GM18870 (cell line): ENCODE data around the gene ZFYVE9.
"Not testable (repeated sequence)": the region's sequence is repeated elsewhere in the genome, so short reads cannot be mapped to it uniquely, and the experiment has no call there.

ENCODE experiments used
- ATAC-seq: cut with Tn5 transposase; IDR thresholded peaks from one replicate; pipeline ENCODE4 v1.9.1; 2021; ENCODE audit warnings: moderate library complexity; ENCODE audit not compliant: unreplicated experiment

The ZFYVE9 gene

DNA sequence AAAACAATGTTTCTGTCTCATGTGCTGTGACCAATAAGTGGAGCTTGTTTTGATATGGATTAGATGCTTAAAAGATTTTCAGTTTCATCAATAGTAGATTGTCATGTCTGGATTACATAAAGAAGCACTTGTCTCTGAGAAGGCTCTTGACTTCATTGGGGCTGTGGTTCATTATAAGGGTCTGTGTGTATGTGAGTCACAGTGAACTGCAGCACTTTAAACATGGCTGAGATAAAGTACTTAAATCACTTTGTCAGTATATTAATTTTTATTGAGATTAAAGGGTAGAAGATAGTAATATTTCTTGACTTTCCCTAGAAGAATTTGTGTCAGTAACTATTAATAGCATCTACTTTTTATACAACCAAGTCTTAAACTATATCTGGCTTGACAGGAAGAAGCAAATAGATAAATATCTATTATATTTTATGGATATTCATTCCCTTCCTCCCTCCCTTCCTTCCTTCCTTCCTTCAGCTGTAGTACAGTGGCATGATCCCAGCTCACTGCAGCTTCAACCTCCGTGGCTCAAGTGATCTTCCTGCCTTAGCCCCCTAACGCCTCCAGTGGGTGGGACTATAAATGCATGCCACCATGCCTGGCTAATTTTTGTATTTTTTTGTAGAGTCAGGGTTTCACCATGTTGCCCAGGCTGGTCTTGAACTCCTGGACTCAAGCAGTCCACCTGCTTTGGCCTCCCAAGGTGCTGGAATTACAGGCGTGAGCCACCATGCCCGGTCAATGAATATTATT lies 48.8 kb downstream of the ZFYVE9 start:
- ATAC-seq = no peak

DNA sequence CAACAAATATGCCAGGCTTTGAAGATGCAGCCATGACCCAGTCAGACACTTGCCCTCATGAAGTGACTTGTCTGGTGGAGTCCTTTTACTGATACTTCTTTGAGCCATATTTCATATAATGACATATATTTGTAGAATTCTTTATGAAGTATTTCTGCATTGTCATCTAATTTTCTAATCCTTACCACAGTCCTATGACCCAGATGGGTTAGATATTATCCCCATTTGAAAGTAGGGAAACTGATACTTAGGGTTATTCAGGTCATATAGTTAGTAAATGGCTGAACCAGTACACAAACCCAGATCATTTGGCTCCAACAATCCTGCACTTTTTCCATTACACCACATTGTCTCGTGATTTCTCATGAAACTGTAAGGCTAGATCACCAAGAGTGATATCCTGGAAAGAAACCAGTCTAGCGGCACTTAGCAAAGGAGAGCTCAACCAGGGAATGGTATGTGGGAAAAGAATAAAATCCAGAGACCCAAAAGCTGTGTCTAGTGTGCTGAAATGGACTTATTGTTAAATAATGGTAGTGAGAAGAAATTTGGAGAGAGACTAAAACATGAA lies 49.6 kb downstream of the ZFYVE9 start:
- no peak for ATAC-seq

DNA sequence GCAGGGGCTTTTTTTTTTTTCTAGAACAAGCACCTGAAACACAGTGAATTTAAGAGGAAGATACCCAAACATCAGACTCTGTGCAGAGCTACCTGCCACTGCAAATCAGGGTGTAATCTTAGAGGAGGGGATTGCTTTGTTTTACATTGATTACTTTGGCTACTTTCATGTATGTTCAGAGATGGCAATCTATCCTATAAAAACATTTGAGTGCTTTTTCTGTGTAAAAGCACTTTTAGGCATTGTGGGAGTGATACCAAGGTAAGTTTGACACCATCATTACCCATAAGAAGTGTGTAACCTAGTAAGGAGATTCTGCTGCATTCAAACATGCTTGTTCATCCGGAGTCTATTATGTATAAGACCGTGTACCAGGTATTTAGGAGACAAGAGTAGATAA lies 50.1 kb downstream of the ZFYVE9 start:
- no peak for ATAC-seq

DNA sequence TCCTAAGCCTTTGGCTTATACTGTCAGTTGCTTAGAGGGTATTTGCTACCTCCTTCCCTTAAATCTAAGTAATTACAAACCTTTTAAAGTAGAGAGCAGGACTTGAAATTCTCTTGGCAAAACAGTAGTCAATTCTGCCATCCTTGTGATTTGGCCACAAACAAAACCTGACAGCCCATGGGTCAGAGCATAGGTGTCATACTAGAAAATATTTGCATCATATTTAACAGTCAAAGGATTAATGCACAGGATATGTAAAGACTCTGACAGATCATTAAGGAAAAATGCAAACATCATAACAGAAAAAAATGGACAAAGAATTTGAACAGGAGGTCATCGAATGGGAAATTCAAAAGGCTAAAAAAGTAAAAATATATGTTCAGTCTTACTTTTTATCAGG lies 50.5 kb downstream of the ZFYVE9 start:
- no peak for ATAC-seq

DNA sequence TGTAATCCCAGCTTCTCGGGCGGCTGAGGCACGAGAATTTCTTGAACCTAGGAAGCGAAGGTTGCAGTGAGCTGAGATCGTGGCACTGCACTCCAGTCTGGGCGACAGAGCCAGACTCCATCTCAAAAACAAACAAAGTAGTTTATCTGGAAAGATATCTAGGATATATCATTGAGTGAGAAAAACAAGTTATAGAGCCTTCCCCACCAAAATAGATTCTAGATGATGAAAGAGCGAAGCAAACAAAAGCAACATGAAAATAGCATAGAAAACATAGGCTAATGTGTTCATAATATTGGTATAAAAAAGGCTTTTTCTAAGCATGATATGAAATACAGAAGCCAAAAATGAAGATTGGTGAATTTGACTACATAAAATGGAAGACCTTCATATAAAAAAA lies 52.1 kb downstream of the ZFYVE9 start:
- no peak for ATAC-seq

DNA sequence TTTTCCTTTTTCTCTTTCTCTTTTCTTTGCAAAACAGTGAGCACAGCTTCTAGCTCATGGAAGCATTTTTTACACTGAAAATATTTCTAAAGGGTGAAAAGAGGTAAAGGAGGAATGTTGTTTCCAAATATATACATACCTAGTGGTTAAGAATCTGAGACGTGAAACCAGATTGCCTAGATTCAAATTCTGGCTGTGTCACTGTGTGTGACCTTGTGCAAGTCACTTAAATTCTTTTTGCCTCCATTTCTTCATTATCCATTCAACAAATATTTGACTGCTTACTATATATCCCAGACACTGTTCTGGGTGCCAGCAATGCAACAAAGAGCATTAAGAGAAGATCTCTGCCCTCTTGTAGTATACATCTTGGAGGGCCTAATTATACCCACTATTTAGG lies 53.3 kb downstream of the ZFYVE9 start:
- no peak for ATAC-seq

DNA sequence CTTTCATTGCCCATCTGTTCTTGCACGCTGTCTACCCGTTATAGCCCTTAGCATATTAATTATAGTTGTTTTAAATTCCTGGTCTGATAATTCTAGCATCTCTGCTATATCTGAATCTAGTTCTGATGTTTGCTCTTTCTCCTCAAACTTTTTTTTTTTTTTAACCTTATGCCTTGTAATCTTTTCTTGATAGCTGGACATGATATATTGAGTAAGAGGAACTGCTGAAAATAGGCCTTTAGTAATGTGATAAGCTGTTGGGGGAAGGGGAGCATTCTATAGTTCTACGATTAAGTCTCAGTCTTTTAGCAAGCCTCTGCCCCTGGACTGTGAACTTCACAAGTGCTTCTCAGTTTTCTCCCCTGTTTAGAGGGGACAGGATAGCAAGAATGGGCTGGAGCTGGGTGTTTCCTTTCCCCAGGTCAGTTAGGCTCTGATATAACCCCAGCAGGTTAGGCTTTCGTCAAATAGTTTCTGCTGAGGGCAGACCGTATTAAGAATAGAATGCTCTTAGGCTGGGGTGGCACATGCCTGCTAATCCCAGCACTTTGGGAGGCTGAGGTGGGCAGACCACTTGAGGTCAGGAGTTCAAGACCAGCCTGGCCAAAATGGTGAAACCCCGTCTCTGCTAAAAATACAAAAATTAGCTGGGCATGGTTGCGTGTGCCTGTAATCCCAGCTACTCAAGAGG lies 62.2 kb downstream of the ZFYVE9 start:
- ATAC-seq = no peak

DNA sequence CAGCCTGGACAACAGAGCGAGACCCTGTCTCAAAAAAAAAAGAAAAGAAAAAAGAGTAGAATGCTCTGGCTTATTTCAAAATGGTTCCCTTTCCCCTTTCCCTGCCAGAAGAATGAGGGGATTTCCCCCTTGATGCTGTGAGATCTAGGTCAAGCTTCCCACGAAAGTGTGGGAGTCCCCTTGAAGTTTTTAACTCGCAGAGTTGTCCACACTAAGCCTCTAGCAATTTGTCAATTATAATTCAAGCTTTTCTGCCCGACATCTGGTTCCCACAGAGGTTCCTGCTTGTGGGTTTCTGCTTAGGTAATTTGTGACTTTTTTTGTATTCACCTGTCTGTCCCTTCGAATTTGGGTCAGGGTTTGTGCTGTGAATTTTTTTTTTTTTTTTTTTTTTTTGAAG lies 62.8 kb downstream of the ZFYVE9 start:
- ATAC-seq = no peak

DNA sequence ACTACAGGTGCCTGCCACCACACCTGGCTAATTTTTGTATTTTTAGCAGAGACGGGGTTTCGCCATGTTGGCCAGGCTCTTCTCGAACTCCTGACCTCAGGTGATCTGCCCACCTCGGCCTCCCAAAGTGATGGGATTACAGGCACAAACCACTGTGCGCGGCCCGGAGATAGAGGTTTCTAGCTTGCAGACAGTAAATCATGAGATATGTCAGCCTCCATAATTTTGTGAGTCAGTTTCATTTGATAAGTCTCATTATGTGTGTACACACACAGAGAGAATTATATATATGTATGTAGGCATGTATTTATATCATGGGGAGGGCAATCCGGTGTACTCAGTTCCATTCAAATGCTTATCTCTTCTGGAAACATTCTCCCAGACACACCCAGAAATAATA lies 64.8 kb downstream of the ZFYVE9 start:
- not testable (repeated sequence) for ATAC-seq

DNA sequence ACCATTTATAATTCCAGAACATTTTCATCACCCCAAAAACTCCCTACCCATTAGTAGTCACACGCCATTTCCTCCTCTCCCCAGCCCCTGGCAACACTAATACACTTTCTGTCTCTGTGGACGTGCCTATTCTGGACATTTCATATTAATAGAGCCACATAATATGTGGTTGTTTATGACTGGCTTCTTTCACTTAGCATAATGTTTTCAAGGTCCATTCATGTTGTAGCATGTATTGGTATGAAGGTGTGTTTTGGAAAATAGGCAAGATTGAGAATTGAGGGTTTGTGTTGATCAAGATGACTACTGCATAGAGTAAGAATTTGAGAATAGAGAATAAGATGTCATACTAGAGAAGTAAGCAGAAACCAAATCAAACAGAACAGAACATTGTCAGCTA lies 67.5 kb downstream of the ZFYVE9 start:
- no peak for ATAC-seq

DNA sequence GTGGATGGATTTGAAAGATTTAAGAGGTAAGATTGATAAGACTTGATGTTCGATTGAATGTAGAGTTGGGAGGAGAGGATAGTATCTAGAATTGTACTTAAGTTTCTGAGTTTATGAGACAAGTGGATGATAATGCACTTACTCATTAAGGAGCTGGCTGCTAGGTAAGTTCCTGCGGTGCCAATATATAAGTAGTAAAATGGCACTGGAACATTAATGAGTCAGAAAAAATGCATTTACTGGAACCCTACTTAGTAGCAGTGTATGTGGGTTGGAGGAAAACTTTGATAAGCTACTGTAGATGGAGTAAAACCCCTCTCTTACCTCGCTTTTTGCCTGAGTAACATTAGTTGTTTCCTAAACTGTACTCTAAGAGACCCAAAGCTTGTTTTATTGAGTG lies 68.2 kb downstream of the ZFYVE9 start:
- ATAC-seq = no peak

DNA sequence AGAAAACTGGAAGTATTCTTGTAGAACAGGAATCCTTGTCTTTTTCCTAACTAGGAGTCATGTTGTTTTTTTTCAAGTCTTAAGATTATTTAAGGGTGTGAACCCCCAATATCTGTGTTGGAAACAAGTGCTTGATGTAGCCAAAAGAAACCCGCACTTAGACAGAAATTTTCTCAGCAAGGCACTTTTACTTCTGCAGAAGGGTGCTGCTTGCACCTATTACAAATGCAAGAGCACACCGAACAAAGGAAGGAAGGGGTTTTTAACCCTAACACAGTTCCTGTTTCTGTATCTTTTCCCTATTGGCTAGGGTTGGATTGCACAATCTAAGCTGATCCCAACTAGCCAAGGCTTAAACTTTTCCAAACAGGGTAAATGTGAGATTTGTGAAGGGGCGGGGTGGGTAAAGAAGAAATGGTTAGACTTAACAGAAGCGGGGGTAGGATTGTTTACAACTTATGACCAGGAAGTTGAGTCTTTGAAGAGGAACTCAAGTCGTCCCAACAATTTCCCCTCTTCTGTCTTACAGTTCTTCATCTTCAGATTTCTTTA lies 75.1 kb downstream of the ZFYVE9 start:
- no peak for ATAC-seq

DNA sequence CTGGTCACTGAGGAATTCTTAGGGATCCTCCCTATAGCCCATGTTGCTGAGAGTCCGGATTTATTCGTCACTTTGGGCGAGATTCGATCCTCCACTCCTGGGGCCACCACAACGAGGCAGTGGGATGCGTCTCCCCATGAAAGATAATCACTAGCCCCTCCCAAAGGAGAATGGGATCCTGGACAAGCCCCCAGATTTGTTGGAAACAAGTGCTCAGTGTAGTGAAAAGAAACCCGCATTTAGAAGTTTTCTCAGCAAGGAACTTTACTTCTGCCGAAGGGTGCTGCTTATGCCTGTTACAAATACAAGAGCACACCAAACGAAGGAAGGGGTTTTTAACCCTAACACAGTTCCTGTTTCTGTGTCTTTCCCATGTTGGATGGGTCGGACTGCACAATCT lies 83.3 kb downstream of the ZFYVE9 start:
- ATAC-seq = no peak

DNA sequence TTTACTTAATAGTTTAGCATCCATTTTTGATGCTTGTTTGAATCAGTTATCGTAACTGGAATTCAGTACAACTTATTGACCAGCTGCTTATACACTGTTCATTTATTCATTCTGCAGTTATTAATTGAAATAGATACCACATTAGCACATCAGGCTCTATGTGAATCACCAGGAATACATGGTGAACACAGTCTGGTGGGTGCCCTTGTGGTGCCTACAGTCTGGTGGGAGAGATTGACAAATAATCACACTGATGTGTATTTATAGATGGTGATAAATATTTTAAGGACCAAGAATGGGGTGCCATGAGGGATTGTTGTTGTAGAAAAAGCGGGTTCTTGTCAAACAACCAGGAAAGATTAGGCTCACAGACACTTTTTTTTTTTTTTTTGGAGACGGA lies 87.6 kb downstream of the ZFYVE9 start:
- ATAC-seq = no peak

DNA sequence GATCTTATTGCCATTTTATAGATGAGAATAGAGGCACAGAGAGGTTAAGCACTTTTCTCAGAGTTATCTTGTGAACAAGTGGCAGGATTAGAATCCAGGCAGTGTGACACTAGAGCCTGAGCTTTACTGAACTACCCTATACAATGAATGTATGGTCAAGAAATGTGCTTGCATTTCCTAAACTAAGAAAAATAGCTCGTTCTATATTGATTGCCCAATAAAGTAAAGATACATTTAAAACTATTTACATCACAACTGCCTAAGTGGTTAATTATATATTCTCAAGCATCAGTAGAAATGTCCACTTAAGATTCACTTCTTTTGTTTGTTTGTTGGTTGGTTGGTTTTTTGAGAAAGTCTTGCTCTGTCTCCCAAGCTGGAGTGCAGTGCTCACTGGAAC lies 91.6 kb downstream of the ZFYVE9 start:
- no peak for ATAC-seq

DNA sequence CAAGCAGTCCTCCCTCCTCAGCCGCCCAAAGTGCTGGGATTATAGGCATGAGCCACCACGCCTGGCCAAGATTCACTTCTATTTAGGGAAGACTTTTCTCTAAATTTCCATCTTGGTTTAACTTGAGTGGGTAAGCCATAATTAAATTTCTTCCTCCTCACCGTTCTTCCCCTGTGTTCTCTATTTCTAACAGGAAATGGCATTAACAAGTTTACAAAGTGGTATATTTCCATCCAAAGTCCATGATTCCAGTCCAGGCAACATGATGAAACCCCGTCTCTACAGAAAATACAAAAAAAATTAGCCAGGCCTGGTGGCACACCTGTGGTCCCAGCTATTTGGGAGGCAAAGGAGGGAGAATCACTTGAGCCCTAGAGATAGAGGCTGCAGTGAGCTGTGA lies 92.1 kb downstream of the ZFYVE9 start:
- ATAC-seq = no peak

DNA sequence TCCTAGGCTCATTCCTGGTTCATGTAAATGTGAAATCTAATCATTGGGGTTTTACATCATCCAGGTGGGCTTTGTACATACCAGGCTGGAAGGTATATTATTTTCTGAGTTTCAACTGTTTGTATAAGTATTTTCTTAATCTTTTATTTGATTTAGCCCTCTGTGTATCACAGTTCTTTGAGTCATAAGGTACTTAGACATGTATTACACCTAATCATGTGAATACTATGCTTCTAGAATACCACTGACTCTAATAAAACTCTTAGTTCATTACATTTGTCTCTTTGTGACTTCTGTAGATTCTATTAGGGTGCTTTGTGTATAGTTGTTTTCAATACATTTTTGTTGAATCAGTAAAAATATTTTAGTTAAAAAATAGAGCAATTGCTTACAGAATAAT lies 92.8 kb downstream of the ZFYVE9 start:
- no peak for ATAC-seq

DNA sequence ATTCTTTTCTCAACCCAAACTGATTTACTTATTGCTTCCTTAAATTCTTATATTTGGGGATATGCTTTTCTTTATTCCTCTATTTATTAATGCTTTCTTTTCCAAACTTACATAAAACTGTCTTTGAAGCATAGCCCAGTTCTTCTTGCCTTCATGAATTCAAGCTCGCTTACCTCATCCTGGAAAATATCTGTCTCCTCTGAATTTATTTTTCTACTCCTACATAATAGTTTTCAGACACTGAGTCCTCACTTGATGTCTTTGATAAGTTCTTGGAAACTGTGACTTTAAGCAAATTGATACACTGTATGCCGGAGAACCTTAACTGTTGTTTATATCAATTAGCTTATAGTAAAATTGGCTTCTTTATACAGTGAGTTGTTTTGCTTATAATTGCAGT lies 93.8 kb downstream of the ZFYVE9 start:
- ATAC-seq = no peak

DNA sequence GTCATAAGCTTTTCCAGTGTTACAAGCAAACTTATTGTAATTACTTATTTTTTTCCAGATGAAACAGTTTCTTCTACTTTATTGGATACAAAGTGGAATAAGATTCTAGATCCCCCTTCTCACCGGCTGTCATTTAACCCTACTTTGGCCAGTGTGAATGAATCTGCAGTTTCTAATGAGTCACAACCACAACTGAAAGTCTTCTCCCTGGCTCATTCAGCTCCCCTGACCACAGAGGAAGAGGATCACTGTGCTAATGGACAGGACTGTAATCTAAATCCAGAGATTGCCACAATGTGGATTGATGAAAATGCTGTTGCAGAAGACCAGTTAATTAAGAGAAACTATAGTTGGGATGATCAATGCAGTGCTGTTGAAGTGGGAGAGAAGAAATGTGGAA lies 95.5 kb downstream of the ZFYVE9 start:
- ATAC-seq = no peak

DNA sequence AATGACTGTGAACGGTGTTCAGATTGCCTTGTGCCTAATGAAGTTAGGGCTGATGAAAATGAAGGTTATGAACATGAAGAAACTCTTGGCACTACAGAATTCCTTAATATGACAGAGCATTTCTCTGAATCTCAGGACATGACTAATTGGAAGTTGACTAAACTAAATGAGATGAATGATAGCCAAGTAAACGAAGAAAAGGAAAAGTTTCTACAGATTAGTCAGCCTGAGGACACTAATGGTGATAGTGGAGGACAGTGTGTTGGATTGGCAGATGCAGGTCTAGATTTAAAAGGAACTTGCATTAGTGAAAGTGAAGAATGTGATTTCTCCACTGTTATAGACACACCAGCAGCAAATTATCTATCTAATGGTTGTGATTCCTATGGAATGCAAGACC lies 96.6 kb downstream of the ZFYVE9 start:
- no peak for ATAC-seq

DNA sequence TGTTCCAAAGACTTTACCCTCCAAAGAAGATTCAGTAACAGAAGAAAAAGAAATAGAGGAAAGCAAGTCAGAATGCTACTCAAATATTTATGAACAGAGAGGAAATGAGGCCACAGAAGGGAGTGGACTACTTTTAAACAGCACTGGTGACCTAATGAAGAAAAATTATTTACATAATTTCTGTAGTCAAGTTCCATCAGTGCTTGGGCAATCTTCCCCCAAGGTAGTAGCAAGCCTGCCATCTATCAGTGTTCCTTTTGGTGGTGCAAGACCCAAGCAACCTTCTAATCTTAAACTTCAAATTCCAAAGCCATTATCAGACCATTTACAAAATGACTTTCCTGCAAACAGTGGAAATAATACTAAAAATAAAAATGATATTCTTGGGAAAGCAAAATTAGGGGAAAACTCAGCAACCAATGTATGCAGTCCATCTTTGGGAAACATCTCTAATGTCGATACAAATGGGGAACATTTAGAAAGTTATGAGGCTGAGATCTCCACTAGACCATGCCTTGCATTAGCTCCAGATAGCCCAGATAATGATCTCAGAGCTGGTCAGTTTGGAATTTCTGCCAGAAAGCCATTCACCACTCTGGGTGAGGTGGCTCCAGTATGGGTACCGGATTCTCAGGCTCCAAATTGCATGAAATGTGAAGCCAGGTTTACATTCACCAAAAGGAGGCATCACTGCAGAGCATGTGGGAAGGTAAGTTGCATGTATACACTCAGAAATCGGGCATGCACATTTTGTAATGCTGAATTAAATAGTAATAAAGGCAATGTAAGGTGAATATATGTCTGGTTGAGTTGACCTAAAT lies 97.2 kb downstream of the ZFYVE9 start:
- ATAC-seq = no peak

DNA sequence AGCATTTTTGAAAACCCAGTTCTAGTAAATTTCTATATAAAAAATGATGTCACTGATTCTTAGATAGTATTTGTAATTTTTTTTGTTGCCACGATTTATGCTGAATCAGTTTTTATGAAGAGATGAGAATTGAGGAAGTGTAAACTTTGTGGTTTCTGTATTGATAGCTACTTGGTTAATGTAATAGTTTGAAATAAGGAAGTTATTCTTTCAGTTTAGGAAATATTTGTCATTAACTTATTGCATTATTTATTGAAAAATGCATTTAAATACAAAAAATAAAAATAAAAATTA lies 97.8 kb downstream of the ZFYVE9 start:
- peak; percentile 63 for ATAC-seq
